GM12873 (cell line): ENCODE measurements around the gene MACROH2A1.

Experiments used
- CTCF ChIP-seq: IDR thresholded peaks from 2 replicates; pipeline ENCODE4 v1.5.1; 2012; ENCODE audit warnings: low read depth, mild to moderate bottlenecking, moderate library complexity, low read length, control low read depth; ENCODE audit not compliant: insufficient read depth; ENCODE audit errors: missing control alignments

Gene MACROH2A1

GRCh38 chr5:135402031-135402430 lies 3.0 kb upstream of the MACROH2A1 start:
- TF ChIP-seq CTCF, result no peak

- no peak for TF ChIP-seq CTCF
These were observed 1.8 kb upstream of the MACROH2A1 start for GRCh38 chr5:135400866-135401265.

- TF ChIP-seq CTCF, result no peak
These were observed 937 bp upstream of the MACROH2A1 start for GRCh38 chr5:135399794-135400542.

- no peak for TF ChIP-seq CTCF
These were observed 724 bp downstream of the MACROH2A1 start for GRCh38 chr5:135398160-135398854.

GRCh38 chr5:135397084-135397483 lies 1.9 kb downstream of the MACROH2A1 start:
- no peak for TF ChIP-seq CTCF

- no peak for TF ChIP-seq CTCF
These were observed 2.5 kb downstream of the MACROH2A1 start for GRCh38 chr5:135396459-135397055.

- no peak for TF ChIP-seq CTCF
These were observed 3.2 kb downstream of the MACROH2A1 start for GRCh38 chr5:135395866-135396265.
